ENCODE data around the gene HLX.

DNA sequence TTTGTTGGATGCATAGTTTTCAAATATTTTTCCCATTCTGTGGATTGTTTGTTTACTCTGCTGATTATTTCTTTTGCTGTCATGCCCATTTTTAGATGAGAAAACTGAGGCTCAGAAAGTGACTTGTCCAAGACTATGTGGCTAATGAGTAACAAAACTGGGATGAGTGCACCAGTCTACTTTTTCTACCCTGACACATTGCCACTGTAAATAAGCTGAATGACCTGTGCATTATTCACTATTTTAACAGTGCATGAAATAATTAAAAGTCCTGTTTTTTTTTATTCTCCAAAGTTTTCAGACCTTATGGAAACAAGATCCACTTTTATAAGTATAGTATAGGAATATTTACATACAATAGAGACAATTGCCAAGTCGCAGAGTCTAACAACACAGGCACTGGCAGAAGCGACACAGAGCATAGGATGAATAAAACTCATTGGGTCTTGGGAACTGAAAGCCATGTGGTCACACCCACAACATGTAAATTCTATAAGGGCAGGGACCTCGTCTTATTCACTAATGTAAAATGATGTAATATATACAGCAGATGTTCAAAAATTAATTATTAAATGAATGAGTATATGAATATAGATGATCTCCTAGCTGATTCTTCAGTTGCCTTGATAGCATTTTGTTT is 45.2 kb downstream of the HLX start:
- TF ChIP-seq SP1 (IDR thresholded peaks at IDR 0.05; ENCODE audit: low read depth) (no peak), EZH2phosphoT487 (IDR thresholded peaks at IDR 0.05; ENCODE audit: borderline replicate concordance) (no peak), POLR2AphosphoS5 (IDR thresholded peaks at IDR 0.05; ENCODE audit: low read depth, low read length) (no peak), SRF (IDR thresholded peaks at IDR 0.05; ENCODE audit: low read depth) (no peak)
- TF ChIP-seq, protein P1, sequence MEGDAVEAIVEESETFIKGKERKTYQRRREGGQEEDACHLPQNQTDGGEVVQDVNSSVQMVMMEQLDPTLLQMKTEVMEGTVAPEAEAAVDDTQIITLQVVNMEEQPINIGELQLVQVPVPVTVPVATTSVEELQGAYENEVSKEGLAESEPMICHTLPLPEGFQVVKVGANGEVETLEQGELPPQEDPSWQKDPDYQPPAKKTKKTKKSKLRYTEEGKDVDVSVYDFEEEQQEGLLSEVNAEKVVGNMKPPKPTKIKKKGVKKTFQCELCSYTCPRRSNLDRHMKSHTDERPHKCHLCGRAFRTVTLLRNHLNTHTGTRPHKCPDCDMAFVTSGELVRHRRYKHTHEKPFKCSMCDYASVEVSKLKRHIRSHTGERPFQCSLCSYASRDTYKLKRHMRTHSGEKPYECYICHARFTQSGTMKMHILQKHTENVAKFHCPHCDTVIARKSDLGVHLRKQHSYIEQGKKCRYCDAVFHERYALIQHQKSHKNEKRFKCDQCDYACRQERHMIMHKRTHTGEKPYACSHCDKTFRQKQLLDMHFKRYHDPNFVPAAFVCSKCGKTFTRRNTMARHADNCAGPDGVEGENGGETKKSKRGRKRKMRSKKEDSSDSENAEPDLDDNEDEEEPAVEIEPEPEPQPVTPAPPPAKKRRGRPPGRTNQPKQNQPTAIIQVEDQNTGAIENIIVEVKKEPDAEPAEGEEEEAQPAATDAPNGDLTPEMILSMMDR (IDR thresholded peaks at IDR 0.05 in 2 of 3, conservative IDR thresholded peaks at IDR 0.05 in 1 of 3; ENCODE audit: borderline replicate concordance in 1 of 3, insufficient read depth in 1 of 3, low read depth in 2 of 3, low read length in 2 of 3) = no peak

Measured in HCT116 (cell line).